GM19397 (cell line): ENCODE data around the gene SLC9C2.
"Not testable (repeated sequence)": the region's sequence is repeated elsewhere in the genome, so short reads cannot be mapped to it uniquely, and the experiment has no call there.

Experiments used
- ATAC-seq: cut with Tn5 transposase; IDR thresholded peaks from one replicate; pipeline ENCODE4 v1.9.1; 2021; ENCODE audit warnings: mild to moderate bottlenecking, moderate library complexity; ENCODE audit not compliant: unreplicated experiment

Gene SLC9C2

DNA sequence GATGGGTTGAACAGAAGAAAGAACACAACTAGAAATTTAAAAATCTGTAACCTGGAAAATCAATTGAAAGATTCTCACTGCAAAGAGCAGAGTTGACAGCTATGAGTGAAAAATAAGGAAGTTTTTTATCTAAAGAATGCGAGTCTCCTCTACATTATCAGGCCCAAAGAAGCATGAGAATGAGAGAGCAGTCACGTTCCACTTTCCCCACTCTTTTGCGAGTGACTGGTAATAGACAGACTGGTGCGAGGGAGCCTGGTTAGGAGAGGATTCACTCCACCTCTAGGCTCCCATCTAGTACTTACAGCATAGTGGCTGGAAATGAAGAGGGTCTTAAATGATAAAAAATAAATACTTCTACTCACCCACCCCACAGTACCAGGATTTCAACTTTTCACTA is 73.8 kb downstream of the SLC9C2 start:
- ATAC-seq: no peak

DNA sequence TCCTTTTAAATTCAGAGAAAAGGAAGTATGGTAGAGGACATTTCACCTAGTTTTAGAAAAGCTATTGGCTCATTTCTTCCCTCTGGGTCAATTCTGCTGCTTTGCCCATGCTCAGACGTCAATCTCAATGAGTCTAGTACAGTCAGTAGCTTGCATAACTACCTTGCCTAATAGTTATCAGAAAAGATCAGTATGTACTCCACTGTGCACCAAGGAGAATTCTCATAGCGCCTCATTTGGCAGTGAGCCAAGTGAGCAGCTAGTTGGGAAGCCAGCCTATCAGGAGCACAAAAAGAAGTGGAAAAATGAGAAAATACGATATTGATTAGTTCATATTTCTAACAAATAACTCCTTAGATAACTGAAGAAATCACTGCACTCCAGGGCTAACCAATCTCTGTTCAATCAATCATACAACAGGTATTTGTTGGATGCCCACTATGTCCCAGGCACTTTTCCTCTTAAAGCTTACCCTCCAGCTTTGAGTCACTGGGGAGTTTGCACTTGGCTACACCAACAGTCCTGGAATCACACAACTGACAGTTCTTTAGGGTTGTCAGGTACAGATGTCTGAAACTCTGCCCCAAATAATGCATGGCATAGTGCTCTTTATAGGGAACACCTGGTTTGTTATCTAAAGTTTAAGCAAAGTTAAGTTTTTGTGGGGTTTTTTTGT is 75.6 kb downstream of the SLC9C2 start:
- no peak for ATAC-seq

DNA sequence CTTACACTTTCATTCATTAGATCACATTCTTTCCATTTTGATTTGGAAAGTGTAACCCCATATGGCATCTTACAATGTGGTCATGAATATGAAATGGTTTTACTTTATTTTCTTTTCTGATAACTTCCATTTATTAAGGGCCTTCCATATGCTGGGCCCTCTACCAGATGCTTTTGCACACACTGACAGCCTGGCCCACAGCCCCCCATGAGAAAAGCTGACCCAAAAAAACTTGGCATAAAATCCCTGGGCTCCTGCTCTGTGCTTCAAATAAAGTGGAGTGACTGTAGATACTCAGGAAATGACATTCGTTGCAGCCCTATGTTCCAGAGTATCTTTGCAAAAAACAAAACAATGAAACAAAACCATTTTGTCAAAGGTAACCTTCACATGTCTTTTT is 76.9 kb downstream of the SLC9C2 start:
- ATAC-seq: no peak

DNA sequence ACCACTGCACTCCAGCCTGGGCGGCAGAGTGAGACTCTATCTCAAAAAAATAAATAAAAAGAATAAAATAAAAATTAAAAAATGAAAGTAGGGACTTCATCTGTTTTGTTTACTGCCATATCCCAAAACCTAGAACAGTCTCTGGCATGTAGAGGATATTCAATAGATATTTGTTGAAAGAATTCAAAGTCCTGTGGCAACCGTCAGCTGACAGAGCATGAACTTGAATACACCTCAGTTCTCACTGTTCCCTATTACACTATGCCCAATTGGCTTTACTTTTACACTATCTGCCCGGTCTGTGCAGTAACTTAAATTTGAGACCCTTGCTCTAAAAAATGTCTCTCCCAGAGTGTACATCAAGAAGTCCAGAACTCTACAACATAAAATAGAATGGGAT is 79.5 kb downstream of the SLC9C2 start:
- ATAC-seq: no peak

DNA sequence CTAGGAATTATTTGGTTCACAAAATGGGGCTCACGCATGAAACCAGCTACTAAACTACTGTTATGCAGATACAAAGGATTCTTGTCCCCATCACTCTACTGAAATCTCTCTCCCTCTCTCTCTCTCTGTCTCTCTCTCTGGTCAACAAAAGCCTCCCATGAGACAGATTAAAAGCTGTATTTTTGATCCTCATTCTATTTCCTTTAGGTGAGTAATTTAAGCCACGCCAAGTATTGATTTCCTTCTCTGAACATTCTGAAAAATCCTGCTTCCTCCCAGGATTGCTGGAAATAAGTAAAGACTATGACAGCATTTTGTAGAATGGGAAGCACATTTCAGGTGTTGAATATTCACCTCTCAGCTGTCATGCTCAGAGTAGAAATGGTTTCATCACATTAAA is 82.1 kb downstream of the SLC9C2 start:
- ATAC-seq: no peak

DNA sequence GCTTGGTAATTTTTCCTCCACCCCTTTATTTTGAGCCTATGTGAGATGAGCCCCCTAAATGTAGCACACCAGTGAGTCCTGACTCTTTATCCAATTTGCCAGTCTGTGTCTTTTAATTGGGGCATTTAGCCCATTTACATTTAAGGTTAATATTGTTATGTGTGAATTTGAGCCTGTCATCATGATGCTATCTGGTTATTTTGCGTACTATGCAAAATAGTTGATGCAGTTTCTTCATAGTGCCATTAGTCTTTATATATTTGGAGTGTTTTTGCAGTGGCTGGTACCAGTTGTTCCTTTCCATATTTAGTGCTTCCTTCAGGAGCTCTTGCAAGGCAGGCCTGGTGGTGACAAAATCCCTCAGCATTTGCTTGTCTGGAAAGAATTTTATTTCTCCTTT is 88.4 kb downstream of the SLC9C2 start:
- ATAC-seq: not testable (repeated sequence)

DNA sequence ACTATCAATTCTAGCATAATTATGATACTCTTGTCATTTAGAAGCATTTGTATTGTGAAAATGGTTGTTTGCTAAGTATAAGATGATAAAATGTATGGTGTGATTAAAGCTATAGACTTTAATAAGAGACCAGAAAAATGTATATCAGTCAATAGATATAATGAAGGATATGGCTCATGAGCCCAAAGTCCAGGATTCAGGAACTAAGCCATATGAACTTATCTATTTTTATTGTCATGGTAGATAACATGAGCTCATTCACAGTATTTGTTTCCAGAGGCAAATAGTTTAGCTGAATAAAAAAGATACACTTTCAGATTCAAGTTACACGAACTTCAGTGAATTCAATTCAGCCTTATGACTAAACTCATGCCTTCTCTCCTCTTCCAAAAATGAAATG is 93.1 kb downstream of the SLC9C2 start:
- ATAC-seq: no peak

DNA sequence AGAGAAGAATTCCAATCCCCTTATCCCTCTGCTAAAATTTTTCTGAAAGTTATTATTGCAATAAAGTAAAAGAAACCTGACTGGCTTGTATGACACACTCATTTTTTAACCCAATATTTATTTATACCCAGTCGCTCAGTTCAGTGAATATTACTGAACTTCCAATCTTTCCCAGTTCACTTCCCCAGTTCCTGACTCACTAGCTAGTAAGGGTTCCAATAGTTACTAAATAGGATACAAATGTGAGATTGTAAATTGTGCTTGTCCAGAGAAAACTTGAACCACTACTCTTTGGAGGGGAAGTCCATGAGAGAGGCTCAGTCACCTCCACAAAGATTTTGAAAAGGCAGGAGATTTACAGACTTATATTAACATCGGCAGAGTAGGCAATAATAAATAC is 94.3 kb downstream of the SLC9C2 start:
- ATAC-seq: no peak

DNA sequence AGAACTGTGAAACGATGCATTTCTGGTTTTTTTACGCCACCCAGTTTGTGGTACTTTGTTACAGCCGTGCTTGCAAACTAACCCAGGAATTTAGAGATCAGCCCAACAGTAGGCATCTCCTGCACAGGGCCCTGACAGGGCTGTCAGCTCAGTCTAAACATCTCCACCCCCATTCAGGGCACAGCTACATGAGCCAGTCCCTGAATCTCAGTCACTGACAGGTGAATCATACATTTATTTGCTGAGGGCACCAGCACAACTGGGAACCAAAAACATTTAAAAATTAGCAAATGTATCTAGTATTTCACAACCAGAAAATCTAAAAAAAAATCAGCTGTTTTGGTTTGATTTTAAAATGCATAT is 95.0 kb downstream of the SLC9C2 start:
- no peak for ATAC-seq

DNA sequence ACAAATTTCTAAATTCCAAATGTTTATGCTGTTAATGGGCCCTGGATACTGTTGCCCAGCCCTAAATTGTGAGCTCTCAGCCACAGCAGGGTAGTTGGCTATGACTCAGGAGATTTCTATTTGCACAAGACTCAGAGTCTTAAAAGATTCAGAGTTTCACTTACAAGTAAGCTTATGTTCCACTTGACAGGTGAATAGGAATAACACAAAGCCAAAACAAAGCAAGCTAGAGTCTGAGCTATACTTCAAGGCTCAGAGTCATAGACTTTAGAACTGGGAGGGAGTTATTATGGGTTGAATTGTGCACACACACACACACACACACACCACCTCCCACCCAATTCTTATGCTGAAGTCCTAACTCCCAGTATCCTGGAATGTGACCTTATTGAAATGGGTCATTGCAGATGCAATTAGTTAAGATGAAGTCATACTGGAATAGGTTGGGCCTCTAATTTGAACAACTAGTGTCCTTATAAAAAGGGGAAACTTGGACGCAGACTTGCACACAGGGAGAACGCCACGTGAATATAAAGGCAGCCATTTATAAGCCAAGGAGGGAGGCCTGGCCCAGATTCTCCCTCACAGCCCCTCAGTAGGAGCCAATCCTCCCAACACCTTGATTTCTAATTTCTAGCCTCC is 95.5 kb downstream of the SLC9C2 start:
- no peak for ATAC-seq

DNA sequence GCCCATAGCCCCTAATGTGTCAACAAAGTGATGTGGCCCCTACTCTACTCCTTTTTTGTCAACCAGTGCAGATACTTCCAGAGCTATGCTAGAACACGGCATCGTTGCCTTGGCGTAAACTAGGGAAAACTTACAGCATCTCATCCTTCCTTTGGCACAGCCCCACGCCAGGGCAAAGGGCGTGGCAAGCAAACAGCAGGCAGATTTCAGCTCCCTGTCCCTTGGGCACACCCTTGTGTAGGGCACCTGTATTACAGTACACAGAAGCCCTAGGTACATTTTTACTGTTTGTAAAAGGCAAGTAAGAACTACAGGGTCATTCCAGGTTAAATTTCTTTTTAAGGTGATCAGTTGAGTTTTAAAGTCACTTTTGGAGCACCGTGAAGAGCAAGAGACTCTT is 96.4 kb downstream of the SLC9C2 start:
- no peak for ATAC-seq

DNA sequence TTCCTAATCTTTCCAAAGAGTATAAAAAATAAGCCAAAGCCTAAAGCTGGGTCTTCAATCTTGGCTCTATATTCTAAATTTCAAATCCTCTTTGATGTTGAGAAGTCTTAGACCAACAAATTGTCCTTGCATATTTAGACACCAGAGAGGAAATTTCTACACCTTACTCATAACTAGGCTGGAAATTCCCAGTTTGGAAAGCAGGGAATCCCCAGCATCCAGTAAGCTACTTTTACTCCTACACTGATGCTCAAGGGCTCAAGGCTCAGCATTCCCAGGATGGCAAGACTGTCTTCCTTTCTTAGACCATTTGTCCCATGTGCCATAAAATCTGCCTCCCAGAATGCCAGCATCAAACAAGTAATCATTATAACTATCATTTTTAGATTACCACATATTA is 97.5 kb downstream of the SLC9C2 start:
- no peak for ATAC-seq

DNA sequence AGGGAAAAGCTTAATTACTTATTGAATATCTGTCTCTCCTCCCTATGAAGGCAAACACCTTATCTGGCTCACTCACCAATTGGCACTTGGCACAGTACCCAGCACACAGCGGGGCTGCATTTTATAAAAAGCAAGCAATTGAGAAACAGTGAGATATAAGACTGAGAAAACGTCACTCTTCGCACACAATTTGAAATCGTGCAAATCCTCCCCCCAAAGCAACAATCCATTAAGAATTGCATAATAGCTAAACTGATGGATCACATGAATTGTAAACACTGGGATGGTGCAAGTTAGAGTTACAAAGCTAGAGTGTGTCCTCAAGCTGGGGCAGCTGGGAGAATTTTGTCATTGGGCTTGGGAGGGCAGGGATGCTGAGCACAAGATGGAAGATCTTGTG is 98.6 kb downstream of the SLC9C2 start:
- no peak for ATAC-seq

DNA sequence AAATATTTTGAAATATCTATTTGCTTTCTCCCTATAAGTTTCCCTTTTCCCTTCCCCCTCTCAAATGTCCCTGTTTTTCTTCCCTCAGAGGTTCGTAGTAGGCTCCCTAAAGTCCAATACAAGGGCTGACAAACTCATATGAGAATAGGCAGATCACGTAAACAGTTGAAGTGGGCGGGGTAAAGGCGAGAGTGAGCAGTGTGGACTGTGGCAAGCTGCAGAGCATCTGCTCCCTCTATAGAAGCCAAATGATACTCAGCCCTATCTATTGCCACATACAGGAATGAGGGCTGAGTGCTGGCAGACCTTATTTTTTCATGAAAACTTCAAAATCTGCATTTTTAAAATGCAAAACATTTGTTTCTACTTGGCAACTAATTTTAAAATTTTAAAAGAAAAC is 99.5 kb downstream of the SLC9C2 start:
- ATAC-seq: no peak

DNA sequence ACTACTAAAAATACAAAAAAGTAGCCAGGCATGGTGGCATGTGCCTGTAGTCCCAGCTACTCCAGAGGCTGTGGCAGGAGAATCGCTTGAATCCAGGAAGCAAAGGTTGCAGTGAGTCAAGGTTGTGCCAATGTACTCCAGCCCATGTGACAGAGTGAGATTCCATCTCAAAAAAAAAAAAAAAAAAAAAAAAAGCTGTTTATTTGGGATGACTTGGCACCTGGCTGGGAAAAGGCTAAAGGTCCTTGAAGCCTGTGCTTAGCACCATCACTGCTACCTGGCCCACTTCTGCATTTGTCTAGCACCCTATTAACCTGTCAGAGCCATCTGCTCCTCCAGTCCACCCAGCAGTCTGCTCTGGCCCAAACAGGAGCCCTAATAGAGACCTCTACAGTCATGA is 100.8 kb downstream of the SLC9C2 start:
- ATAC-seq: no peak

DNA sequence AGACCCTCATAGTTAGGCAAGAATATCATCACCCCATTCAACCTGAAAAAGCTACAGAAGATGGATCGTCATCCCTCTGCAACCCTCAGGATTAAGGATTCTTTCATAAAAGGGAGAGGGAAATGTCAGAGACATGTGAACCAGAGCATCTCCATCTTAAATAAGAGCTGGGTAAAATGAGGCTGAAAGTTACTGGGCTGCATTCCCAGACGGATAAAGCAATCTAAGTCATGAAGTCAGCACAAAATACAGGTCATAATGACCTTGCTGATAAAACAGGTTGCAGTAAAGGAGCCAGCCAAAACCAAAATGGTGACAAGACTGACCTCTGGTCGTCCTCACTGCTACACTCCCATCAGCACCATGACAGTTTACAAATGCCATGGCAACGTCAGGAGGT is 103.1 kb downstream of the SLC9C2 start:
- no peak for ATAC-seq

DNA sequence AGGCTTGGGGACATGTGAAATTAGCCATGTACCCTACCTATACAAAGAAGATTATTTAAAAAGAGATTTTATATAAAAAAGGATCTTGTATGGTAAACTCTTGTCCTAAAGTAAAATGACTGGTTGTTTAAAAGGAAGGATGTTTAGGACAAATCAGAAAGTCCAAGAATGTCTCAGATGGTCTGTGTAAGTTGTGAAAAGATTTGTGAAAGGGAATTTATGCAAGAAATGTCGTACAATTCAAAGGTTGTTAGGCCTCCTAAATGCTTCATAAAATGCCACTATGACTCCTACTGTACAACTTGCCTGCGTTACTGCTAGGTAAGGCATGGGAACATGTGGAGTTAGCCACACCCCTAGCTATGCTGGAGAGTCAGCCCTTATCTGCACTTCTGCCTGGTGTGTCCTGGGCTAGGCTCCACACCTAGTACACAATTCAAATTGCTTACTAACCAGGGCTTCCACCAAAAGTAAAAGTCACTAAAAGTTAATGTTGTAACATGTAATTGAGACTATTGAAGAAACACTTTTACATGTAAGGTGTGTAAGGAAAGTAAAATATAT is 106.0 kb downstream of the SLC9C2 start:
- ATAC-seq: no peak

DNA sequence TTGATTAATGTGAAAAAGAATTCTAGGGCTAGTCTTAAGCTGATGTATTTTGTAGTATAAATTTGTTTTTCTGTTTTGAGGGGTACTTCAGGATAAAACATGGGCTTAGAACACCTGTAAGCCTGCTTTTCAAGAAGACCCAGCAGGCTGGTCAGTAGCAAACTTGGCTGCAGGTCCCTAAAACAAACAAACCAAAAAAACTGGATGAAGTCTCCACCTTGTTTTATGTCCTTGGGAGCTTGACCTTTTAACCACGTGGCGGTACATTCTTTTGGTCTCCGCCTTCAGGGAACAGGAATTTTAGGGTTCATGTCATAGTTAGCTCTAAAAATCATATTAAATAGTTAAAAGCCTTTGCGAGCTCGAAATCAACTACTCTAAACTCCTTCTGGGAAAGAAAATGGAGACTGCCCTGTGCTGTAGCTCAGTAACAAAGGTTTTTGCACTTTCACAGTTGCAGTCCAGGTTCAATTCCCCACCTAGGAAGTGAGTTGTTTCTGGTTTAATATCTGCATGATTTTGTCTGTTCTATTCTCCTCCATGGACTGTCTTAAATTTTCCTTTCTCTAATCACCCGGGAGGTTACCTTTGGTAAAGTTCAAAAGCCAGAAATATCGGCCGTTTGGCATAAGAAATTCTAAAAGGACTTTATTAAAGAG is 107.1 kb downstream of the SLC9C2 start:
- ATAC-seq: no peak

DNA sequence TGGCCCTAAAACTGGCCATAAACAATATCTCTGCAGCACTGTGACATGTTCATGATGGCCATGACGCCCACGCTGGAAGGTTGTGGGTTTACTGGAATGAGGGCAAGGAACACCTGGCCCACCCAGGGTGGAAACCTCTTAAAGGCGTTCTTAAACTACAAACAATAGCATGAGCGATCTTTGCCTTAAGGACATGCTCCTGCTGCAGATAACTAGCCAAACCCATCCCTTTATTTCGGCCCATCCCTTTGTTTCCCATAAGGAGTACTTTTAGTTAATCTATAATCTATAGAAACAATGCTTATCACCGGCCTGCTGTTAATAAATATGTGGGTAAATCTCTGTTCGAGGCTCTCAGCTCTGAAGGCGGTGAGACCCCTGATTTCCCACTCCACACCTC is 109.7 kb downstream of the SLC9C2 start:
- ATAC-seq: not testable (repeated sequence)

DNA sequence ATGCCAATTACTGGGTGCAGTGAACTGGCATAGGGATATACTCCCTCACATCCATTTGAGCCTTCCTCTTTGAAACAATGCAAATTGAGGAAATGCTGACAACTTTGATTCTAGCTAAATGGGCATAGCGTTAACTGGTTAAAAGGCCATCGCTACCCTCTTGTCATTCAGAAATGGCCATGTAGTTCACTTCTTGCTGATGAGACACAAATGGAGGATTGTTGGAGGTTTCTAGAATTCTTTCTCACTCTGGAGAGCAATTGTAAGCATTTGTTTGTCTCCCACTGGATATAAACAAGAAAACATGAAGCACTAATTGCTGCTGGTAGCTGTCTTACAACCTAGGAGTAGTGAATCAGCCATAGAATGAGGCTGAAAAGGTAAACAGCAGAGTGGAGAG is 111.4 kb downstream of the SLC9C2 start:
- ATAC-seq: no peak

DNA sequence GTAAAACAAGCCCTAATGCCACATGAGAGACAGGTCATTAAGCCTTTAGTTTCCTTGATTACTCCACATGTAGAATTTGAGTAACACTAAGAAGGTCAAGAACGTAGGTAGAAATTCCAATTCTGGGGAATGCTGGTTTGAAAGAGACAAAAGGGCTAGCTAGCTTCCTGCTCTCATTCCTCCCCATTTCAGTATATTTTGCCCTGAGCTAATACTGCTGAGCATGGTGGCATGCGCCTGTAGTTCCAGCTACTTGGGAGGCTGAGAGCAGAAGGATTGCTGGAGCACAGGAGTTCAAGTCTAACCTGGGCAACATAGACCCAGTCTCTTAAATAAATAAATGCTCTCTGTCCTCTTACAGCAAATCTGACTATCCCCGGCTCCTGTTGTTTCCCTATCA is 112.9 kb downstream of the SLC9C2 start:
- ATAC-seq: no peak

DNA sequence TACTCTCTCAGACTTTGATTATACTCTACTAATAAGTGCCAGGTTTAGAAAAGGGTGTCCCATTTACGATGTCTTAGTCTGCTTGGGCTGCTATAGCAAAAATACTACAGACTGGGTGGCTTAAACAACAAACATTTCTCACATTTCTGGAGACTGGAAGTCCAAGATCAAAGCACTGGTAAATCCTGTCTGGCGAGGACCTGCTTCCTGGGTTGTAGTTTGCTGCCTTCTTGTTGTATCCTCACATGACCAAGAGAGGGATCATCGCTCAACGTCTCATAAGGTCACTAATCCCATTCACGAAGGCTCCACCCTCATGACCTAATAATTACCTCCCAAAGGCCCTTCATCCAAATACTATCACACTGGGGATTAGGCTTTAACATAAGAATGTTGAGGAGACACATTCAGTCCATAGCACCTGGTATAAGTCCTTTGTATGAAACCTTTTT is 113.7 kb downstream of the SLC9C2 start:
- no peak for ATAC-seq
